Measurements from ENCODE around the gene GPC6. TPM values are rescaled to one million over a fixed set of nuclear protein-coding genes. Genes with fewer than 3 reads are reported as not detected.

GPC6 gene
- total RNA-seq, 3 donors from 2014 or later (not counting 1 experiment from before 2014, with no cell fraction given), result not detected

DNA sequence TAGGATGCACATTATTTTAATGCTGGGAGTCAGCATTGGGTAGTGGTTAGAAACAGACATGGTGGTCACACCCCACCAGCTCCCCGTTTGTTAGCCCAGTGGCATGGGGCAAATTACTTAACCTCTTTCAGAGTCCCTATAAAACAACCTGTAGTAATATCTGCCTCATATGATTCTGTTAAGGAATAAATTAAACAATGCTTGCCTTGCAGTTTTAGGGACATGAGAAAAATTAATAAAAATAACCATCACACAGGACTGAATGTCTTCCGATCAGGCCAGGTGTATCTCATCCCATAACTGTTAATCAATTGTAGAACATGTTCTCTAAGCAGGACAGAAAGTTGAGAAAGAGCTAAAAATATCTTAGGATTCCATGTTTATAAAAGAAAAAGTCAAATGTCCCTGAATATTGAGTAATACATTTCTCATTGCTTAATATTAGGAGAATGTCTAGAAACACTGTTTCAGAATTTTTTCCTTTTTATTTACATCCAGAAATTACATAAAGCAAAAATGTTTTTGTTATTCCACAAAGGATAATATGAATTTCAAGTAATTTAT lies 196.5 kb downstream of the GPC6 start:
- no peaks in the 10 kb centered on the region for H3K4me1 Mint-ChIP-seq
- H3K9me3 Mint-ChIP-seq, result peaks cover 4 to 6% of the 10 kb centered on the region in 2 donors
- ATAC-seq (no peak), DNase-seq (no peak)
- no peaks in the 10 kb centered on the region for H3K27me3 Mint-ChIP-seq (ENCODE audit: low read depth in 2 of 2)
- H3K27ac Mint-ChIP-seq, result no peak overlapping the region
- Histone ChIP-seq H3K4me3 (ENCODE audit: low read length) (no peak overlapping the region), H3K9me3 (ENCODE audit: control insufficient read depth, insufficient read depth, low read length) (no peaks in the 10 kb centered on the region), H3K36me3 (ENCODE audit: control insufficient read depth, insufficient read depth, low read length) (no peaks in the 10 kb centered on the region), H3K27ac (ENCODE audit: low read length) (no peak overlapping the region), H3K4me1 (ENCODE audit: control insufficient read depth, insufficient read depth, low read length) (no peaks in the 10 kb centered on the region), H3K27me3 (ENCODE audit: control insufficient read depth, insufficient read depth, low read length) (no peaks in the 10 kb centered on the region)
- H3K4me3 Mint-ChIP-seq, result no peak overlapping the region
- intact Hi-C loops (cut with micrococcal nuclease), result no loop called here
- no peaks in the 10 kb centered on the region for H3K36me3 Mint-ChIP-seq
- TF ChIP-seq CTCF (IDR thresholded peaks at IDR 0.05), result no peak
- 60% methylated on average over 1 of the region's 2 CpGs for WGBS (ENCODE audit: insufficient coverage)

DNA sequence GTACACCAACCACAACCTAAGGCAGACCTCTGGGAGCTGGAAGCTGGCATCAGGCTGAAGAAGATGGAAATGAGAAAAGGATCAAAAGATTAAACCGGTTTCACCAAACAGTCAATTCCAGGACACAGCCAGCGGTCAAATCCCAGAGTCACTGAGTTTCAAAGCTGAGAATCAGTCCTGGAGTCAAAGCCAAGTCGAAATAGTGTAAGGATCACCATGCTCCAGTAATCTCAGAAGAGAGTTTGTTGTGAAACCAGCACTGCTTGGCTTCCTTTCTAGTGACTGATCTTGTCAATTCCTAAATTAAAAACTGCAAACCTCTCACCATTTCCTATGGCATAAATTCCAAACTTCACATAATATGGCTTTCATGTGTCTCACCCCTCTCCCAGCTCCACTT lies 198.8 kb downstream of the GPC6 start:
- Histone ChIP-seq H3K27me3 (ENCODE audit: control insufficient read depth, insufficient read depth, low read length) (no peaks in the 10 kb centered on the region), H3K4me1 (ENCODE audit: control insufficient read depth, insufficient read depth, low read length) (no peaks in the 10 kb centered on the region), H3K27ac (ENCODE audit: low read length) (no peak overlapping the region), H3K36me3 (ENCODE audit: control insufficient read depth, insufficient read depth, low read length) (no peaks in the 10 kb centered on the region), H3K9me3 (ENCODE audit: control insufficient read depth, insufficient read depth, low read length) (no peaks in the 10 kb centered on the region), H3K4me3 (ENCODE audit: low read length) (no peak overlapping the region)
- H3K36me3 Mint-ChIP-seq, result no peaks in the 10 kb centered on the region
- intact Hi-C loops (cut with micrococcal nuclease), result no loop called here
- 80% methylated on average over 3 of the region's 3 CpGs for WGBS (ENCODE audit: insufficient coverage)
- DNase-seq (no peak), ATAC-seq (no peak)
- H3K4me3 Mint-ChIP-seq, result no peak overlapping the region
- no peaks in the 10 kb centered on the region for H3K27me3 Mint-ChIP-seq (ENCODE audit: low read depth in 2 of 2)
- H3K9me3 Mint-ChIP-seq, result peaks cover 4 to 6% of the 10 kb centered on the region in 2 donors
- TF ChIP-seq CTCF (IDR thresholded peaks at IDR 0.05), result no peak
- H3K4me1 Mint-ChIP-seq, result no peaks in the 10 kb centered on the region
- no peak overlapping the region for H3K27ac Mint-ChIP-seq

- intact Hi-C loops (cut with micrococcal nuclease), result no loop called here
- Mint-ChIP-seq H3K9me3 (peaks cover 2 to 6% of the 10 kb centered on the region in 2 donors), H3K36me3 (no peaks in the 10 kb centered on the region), H3K27ac (no peak overlapping the region), H3K4me1 (no peaks in the 10 kb centered on the region), H3K4me3 (no peak overlapping the region), H3K27me3 (ENCODE audit: low read depth in 2 of 2) (no peaks in the 10 kb centered on the region)
- Histone ChIP-seq H3K4me3 (ENCODE audit: low read length) (no peak overlapping the region), H3K9me3 (ENCODE audit: control insufficient read depth, insufficient read depth, low read length) (no peaks in the 10 kb centered on the region), H3K27me3 (ENCODE audit: control insufficient read depth, insufficient read depth, low read length) (no peaks in the 10 kb centered on the region), H3K27ac (ENCODE audit: low read length) (no peak overlapping the region), H3K4me1 (ENCODE audit: control insufficient read depth, insufficient read depth, low read length) (no peaks in the 10 kb centered on the region), H3K36me3 (ENCODE audit: control insufficient read depth, insufficient read depth, low read length) (no peaks in the 10 kb centered on the region)
- TF ChIP-seq CTCF (IDR thresholded peaks at IDR 0.05), result no peak
- DNase-seq (no peak), ATAC-seq (no peak)
- 84% methylated on average over 2 of the region's 2 CpGs for WGBS (ENCODE audit: insufficient coverage)
These were observed 203.8 kb downstream of the GPC6 start for GRCh38 chr13:93430381-93430780.

- Histone ChIP-seq H3K9me3 (ENCODE audit: control insufficient read depth, insufficient read depth, low read length) (no peaks in the 10 kb centered on the region), H3K27me3 (ENCODE audit: control insufficient read depth, insufficient read depth, low read length) (no peaks in the 10 kb centered on the region), H3K4me1 (ENCODE audit: control insufficient read depth, insufficient read depth, low read length) (no peaks in the 10 kb centered on the region), H3K4me3 (ENCODE audit: low read length) (no peak overlapping the region), H3K27ac (ENCODE audit: low read length) (no peak overlapping the region), H3K36me3 (ENCODE audit: control insufficient read depth, insufficient read depth, low read length) (no peaks in the 10 kb centered on the region)
- Mint-ChIP-seq H3K4me3 (no peak overlapping the region), H3K27ac (no peak overlapping the region), H3K9me3 (peaks cover 2 to 8% of the 10 kb centered on the region in 2 donors), H3K4me1 (no peaks in the 10 kb centered on the region), H3K27me3 (ENCODE audit: low read depth in 2 of 2) (no peaks in the 10 kb centered on the region), H3K36me3 (no peaks in the 10 kb centered on the region)
- intact Hi-C loops (cut with micrococcal nuclease), result no loop called here
- 74% methylated on average over 3 of the region's 3 CpGs for WGBS (ENCODE audit: insufficient coverage)
- ATAC-seq (no peak), DNase-seq (no peak)
- no peak for TF ChIP-seq CTCF (IDR thresholded peaks at IDR 0.05)
These were observed 209.0 kb downstream of the GPC6 start for GRCh38 chr13:93435651-93436050.

All from natural killer cell (primary cell).